Heart left ventricle (tissue), 13 donors: Measurements from ENCODE around the gene PPM1M.

Source experiments
- POLR2A ChIP-seq, 2 donors: fragments of 450-650 bp; IDR thresholded peaks; one replicate each; pipeline ENCODE4 v1.6.1; 2017; ENCODE audit warnings: antibody characterized with exemption in 2 of 2, mild to moderate bottlenecking in 2 of 2, moderate library complexity in 2 of 2
- TF ChIP-seq, protein P1 (sequence below), 12 donors: fragments of 200-600 bp; sonication (generic) in 4 of 12; IDR thresholded peaks; one replicate each; pipeline versions ENCODE4 v1.5.0 to v1.8.0; 2018 to 2022; ENCODE audit warnings: antibody characterized with exemption in 12 of 12, mild to moderate bottlenecking in 5 of 12
- donor health status: ischemic (EF 13 %, LVEDD 7.1; RV severe dilation, severe dysfunction).
- donor health status: DM: no; HTN: yes; CAD: no.
- donor health status: DM: no; HTN: no; CAD: no.
- donor health status: ischemic (EF 25% LVEDD 6.9; RV normal size, moderate dysfunction).
- donor health status: ischemic (EF 25% LVEDD 5.7; RV mildly dilated, moderate dysfunction).
- donor health status: ischemic (EF 35%, LVEDD 5.7; RV mildly dilated, moderate dysfunction).
- donor health status: nonischemic (EF 11% LVEDD 7.7; RV severe dilation, severe dysfunction).
- donor health status: DM: yes; HTN: yes; CAD: no.
- donor health status: PGD.
- donor health status: ischemic (EF 29% LVEDD 5.4; RV normal size, mild dysfunction).
- donor health status: nonischemic (EF 23%, LVEDD 6.1; RV moderate dilation, normal function).

GRCh38 chr3:52272831-52273230, 27.3 kb downstream of the PPM1M start:
- no peak for TF ChIP-seq POLR2A (IDR thresholded peaks at IDR 0.05)
- TF ChIP-seq, protein P1, sequence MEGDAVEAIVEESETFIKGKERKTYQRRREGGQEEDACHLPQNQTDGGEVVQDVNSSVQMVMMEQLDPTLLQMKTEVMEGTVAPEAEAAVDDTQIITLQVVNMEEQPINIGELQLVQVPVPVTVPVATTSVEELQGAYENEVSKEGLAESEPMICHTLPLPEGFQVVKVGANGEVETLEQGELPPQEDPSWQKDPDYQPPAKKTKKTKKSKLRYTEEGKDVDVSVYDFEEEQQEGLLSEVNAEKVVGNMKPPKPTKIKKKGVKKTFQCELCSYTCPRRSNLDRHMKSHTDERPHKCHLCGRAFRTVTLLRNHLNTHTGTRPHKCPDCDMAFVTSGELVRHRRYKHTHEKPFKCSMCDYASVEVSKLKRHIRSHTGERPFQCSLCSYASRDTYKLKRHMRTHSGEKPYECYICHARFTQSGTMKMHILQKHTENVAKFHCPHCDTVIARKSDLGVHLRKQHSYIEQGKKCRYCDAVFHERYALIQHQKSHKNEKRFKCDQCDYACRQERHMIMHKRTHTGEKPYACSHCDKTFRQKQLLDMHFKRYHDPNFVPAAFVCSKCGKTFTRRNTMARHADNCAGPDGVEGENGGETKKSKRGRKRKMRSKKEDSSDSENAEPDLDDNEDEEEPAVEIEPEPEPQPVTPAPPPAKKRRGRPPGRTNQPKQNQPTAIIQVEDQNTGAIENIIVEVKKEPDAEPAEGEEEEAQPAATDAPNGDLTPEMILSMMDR (IDR thresholded peaks at IDR 0.05): no peak
